CD4-positive, alpha-beta T cell treated with Interleukin-4 for 1 hour (primary cell): ENCODE results near the gene FMOD.
A peak's percentile ranks its signal among the peaks of the same experiment; 100 is the strongest.
"Not testable (repeated sequence)": the region's sequence is repeated elsewhere in the genome, so short reads cannot be mapped to it uniquely, and the experiment has no call there.

ENCODE experiments used
- DNase-seq, 2 donors: peaks; one replicate each; pipeline ENCODE4 v3.0.0-alpha.2; 2020 to 2022

Gene FMOD

DNA sequence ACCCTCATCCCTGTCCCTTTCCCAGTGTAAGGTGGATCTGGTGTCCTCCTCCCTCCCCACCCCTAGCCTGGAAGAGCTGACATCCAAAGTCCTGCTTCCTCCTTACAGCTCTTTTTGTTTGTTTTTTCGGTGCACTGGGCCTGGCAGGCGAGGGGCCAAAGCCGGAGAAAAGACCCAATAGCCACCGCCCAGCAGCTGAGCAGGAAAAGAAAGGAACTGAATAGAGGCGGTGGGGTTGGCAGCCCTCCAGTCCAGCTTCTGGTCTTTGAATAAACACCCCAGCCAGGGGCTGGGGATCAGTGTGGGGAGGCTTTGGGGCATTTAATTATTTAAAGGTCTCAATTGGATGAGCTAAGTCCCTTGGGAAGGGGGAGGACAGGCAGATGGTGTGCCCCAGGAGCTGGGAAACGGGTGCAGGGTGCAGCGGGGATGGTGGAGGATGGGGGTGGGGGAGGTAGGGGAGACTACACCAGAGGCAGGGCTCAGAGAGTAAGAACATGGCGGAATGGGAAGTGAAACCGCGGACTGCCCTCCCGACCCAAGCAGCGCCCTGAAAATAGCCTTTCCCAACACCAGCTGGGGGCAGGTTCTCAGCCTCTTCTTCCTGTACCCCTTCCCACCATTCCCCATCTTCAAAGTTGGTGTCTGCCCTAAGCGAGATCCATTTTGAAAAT, 25.4 kb downstream of the FMOD start:
- peak in 1 of 2 donors; percentile 63 for DNase-seq

DNA sequence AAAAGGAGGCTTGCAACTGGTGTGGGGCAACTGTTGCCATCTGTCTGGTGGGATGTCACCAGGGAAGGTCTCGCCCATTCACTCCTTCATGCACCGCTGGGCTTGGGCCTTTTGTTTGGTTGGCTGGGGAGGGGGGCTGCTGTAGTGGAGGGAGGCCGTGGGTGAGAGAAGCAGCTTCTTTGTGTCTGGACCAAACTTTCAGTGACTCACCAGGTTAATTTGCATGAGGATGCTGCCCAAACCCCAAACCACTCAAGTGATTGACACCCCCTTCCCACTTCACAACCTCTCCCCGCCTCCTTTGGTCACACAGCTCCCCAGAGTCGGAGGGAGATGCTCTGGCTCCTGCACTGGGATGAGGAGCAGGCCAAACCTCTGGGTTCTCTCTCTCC, 25.9 kb downstream of the FMOD start:
- DNase-seq, result peak; percentile 70 to 74

DNA sequence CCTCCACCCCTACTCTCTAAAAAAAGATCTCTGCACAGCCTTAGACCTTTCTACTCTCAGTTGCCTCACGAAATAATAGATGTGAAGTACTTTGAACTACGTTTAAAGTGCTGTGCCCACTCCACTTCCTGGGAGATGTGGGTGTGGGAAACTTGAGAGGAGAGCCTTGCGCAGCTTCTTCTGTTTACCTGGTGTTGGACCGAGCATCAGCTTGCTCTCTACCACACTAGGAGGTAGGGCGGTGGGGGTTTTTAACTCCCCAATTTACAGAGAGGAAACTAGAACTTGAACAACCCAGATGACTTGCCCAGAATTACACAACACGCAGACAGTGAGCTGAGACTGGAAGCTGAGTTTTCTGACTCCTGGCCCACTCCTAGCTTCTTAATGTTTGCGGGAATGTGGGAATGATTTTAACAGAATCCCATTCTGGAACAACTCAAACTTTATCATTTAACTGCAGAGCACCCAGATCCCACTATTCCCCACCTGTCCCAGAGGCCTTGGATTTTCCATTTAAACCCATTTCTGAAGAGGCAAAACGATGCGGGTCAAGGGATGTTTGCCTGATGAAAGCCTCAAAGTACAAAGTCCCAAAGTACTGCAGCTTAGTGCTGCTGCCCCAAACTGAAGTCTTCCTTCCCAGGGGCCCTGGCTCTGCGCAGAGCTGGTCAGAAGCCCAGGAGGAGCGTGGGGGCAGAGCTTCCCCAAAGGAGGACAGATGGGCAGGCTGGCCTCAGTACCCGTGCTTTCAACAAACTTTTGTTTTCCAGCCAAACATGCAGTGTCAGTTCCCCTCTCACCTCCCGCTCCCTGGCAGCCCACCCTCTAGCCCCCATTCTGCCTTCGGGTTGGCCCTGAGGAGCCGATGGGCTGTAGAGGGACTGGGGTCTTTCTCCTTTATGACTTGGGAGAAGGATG, 26.6 kb downstream of the FMOD start:
- DNase-seq, result peak; percentile 73 to 77

DNA sequence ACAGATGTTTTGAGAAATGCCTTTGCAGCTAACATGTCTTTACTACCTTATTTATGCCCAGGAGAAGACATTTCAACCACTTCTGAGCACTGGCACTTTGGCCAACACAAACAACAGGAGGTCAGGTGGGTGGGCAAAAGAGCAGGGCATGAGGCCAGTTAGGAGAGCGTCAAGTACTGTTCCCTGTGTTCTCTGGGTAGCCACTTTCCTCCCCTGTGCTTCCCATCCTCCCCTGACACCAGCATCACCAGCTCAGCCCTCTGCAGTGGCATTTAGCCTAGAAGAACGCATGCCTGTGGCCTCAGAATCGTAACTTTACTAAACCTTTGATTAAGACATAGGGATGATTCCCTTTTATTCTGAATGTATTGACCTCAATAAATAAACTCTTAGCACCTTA, 27.3 kb downstream of the FMOD start:
- no peak for DNase-seq

DNA sequence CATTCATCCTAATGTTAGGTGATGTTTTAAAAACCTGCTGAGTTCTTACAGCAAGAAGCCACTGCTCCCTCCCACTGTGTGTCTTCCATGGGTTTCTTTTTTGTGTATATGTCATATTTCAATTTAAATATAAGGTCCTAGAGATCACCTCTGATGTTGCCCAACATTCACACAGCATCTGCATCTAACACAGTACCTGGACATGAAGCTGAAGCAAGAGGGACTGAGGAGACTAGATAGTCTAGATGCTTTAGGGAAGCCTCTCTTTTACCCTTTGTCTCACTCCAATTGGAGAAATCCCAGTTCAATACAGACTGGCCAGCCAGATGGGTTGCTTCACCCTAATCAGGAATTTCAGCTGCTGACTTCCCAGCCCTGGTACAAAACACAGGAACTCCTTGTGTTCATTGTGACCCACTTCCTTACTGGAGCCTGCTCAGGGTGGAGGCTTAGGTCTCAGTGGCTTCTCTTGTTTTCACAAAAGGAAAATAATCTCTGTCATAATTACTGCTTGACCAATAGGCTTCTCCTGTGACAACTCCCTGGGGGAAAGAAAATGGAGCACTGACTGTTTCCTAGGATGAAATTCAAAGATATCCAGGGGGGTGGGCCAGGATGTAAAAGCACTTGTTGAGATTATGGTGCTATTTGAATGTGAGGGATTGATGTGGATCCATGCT, 28.3 kb downstream of the FMOD start:
- DNase-seq, result no peak

DNA sequence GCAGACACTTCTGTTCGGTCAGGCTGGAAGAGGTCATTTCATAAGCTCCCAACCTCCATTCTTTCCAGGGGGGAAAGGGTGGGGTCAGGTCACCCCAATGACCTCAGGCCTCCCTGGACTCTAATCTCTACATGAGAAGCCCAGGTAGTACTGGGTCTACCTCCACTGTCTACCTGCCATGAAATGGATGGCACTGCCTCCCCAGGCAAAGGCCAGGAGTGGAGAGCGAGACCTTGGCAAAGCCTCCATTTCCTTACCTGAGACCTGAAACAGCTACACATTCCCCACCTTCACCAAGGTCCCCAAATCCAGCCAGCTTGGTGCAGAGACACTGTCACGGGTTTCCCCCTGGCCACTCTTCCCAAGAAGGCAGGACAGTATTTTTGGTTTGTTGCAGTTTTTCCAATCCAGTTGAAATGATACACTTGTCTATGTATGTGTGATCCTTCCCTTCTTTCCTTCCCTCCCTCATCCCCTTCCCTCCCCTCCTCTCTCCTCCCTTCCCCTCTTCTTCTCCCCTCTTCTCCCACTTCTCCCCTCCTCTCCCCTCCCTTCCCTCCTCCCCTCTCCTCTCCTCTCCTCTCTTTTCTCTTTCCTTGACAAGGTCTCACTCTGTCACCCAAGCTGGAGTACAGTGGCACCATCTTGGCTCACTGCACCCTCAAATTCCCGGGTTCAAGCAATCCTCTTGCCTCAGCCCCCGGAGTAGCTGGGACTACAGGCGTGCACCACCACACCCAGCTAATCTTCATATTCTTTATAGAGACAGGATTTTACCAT, 29.5 kb downstream of the FMOD start:
- DNase-seq, result no peak

DNA sequence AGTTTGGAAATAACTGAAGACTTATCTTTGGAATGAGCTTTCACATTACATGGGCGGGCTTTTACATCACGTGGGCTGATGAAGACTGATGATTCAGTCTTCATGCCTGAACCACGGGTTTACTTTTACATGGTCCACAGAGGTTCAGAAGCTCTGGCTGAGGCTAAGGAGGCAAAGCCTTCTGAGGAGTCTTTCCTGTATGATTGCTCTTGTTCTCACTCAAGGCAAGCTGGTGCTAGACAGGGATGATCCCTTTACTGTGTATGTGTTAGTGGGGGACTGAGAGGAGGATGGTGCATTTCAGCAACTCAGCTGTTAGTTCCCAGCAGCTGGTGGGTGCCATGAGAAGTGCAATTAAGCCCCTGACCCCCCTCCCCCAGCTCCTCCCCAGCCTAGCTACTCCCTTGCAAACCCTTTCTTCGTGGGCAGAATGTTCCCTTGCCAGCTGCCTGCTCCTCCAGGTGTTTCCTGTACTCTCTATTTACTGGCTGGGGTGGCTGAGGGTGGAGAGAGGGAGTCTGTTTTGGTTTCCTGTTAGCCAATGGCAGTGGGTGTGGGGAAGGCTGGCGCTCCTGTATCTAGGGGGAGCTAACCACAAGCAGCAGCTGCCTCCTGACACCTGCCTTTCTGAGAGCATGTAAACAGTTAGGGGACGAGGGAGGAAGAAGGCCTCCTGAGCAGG, 30.2 kb downstream of the FMOD start:
- DNase-seq, result peak; percentile 83 to 84

DNA sequence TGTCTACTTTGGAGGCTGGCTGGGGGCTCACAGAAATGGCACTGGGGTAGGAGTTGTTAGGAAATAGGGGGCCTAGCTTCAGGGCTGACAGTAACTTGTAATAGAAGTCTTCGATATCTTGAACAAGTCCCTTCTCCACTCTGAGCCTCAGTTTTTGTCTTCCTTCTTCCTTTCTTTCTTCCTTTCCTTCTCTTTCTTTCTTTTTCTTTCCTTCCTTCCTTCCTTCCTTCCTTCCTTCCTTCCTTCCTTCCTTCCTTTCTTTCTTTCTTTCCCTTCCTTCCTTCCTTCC, 32.7 kb downstream of the FMOD start:
- DNase-seq, result no peak

DNA sequence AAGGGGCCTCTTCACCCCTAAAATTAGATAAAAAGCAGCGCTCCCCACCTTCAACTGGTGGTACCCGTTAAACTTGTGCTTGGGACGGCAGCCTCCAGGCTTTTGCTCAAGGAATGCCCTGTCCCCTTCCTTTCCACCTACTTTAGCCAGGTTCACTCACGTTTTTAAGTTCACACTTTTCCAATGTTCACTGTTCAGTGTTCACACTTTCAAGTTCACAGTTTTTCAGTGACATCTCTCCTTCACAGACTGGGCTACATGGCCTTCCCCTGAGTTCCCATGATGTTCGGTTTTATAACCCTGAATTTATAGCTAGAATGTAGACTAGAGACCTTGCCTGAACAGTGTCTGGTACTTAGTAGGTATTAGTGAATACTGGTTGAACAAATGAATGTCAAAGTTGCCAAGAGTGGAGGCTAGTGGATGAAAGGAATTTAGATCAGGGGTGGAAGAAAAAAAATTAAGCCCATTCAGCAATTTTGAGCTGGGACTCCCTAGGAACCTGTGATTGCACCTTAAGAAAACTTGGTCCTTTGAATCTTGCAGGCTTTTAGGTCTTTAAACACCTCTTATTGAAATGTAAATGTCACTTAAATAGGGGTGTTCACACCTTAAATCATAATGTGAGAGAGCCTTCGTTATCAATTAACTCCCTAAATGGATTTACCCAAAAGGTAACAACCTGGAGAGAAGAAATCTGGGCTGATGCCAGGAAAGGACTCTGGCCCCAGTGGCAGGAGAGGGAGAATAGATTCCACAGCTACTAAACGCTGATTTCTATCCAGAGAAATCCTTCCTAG, 33.3 kb downstream of the FMOD start:
- DNase-seq, result no peak

DNA sequence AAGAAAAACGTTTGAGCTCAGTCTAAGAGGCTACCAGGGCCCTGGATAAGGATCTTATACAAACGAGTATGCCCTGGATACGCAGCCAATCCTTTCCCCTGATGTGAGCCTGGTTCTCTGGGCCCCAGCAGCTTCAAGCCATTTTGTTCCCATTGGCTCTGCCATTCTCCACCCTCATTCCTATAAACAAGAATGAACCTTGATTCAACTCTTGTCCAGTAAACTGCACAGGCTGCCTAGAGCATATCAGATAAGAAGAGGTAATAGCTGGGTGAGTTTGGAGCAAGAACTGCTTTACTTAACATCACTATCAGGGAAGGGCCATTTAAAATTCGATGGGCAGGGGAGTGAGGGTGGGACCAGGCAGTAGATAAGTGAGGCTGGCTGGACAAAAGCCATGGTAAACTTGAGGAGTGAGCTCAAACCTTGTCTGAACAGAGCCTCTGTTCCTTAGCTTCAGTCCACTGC, 34.3 kb downstream of the FMOD start:
- DNase-seq, result no peak

DNA sequence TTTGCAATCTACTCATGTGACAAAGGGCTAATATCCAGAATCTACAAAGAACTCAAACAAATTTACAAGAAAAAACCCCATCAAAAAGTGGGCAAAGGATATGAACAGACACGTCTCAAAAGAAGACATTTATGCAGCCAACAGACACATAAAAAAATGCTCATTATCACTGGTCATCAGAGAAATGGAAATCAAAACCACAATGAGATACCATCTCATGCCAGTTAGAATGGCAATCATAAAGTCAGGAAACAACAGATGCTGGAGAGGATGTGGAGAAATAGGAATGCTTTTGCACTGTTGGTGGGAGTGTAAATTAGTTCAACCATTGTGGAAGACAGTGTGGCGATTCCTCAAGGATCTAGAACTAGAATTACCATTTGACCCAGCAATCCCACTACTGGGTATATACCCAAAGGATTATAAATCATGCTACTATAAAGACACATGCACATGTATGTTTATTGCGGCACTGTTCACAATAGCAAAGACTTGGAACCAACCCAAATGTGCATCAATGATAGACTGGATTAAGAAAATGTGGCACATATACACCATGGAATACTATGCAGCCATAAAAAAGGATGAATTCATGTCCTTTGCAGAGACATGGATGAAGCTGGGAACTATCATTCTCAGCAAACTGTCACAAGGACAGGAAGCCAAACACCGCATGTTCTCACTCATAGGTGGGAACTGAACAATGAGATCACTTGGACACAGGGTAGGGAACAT, 36.7 kb downstream of the FMOD start:
- DNase-seq, result not testable (repeated sequence)

DNA sequence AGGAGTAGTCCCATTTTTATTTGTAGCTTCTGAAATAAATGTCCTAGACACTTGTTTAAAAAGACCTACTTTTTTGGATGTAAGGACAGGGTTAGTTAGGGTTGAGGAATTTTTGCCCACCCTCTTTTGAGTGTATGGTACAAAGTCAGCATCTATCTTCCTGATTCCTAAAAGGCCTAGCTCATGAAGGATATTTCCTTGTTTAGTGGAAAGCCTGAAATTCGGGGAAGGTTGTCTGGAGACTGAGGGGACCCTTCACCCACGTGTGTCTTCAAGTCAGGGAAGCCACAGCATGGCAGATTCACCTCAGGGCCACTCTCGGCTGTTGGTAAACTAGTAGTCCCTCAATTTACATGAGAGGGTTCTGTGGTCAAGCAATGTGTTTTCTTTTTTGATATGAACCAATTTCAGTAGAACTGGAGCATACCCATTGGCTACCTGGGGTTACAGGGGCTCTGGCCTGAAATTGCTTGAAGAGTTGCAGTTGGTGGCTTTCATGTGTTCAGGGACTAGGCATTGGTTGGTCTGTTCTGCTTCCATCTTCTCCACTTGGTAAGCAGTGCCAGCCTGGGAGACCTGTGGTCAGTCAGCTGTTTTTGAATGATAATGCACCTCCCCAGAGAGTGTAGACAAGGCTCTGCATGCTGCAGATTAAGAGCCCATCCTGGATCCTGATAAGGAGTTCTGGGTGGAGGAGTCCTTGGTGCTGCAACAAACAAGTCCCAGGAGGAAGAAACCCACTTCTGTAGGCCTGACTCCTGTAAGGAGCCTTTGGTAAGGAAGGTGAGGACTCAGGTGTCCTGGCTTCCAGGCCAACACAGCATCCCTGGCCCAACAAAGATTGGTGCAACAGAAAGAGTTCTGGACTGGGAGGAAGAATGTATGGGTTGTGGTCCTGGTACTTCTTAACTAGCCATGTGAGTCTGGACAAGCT, 39.3 kb downstream of the FMOD start:
- DNase-seq, result peak in 1 of 2 donors; percentile 53

DNA sequence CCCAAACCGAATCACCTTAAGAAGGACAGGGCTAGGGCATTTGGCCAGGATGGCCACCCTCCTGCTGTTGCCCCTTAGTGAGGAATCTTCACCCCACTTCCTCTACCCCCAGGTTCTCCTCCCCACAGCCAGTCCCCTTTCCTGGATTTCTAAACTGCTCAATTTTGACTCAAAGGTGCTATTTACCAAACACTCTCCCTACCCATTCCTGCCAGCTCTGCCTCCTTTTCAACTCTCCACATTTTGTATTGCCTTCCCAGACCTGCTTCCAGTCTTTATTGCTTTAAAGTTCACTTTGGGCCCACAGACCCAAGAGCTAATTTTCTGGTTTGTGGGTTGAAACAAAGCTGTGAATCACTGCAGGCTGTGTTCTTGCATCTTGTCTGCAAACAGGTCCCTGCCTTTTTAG, 42.0 kb downstream of the FMOD start:
- DNase-seq, result peak; percentile 48 to 66

DNA sequence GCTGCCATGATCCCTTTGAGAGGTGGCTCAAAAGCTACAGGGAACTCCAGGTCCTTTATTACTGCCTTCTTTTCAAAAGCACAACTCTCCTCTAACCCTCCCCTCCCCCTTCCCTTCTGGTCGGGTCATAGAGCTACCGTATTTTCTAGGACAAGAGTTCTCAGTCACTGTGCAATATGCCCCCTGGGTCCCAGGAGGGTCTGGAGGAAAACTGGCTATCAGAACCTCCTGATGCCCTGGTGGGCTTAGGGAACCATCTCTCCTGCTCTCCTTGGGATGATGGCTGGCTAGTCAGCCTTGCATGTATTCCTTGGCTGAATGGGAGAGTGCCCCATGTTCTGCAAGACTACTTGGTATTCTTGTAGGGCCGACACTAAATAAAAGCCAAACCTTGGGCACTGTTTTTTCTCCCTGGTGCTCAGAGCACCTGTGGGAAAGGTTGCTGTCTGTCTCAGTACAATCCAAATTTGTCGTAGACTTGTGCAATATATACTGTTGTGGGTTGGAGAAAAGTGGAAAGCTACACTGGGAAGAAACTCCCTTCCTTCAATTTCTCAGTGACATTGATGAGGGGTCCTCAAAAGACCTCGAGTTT, 42.5 kb downstream of the FMOD start:
- peak; percentile 38 to 47 for DNase-seq

DNA sequence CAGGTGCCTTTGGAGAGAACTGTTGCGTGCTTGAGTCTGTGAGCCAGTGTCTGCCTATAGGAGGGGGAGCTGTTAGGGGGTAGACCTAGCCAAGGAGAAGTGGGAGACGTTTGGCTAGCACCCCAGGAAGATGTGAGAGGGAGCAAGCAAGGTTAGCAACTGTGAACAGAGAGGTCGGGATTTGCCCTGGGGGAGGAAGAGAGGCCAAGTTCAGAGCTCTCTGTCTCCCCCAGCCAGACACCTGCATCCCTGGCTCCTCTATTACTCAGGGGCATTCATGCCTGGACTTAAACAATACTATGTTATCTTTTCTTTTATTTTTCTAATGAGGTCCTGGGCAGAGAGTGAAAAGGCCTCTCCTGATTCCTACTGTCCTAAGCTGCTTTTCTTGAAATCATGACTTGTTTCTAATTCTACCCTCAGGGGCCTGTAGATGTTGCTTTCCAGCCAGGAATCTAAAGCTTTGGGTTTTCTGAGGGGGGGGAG, 43.2 kb downstream of the FMOD start:
- peak in 1 of 2 donors; percentile 49 for DNase-seq

DNA sequence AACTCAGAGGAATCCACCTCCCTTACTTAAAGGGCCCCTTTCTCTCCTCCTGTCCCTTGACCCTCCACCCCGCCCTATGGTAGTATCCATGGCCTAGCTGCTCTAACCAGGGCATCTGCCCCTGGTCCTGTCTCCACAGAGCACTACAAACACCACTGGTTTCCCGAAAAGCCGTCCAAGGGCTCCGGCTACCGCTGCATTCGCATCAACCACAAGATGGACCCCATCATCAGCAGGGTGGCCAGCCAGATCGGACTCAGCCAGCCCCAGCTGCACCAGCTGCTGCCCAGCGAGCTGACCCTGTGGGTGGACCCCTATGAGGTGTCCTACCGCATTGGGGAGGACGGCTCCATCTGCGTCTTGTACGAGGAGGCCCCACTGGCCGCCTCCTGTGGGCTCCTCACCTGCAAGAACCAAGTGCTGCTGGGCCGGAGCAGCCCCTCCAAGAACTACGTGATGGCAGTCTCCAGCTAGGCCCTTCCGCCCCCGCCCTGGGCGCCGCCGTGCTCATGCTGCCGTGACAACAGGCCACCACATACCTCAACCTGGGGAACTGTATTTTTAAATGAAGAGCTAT, 43.9 kb downstream of the FMOD start:
- DNase-seq, result peak; percentile 48 to 63

DNA sequence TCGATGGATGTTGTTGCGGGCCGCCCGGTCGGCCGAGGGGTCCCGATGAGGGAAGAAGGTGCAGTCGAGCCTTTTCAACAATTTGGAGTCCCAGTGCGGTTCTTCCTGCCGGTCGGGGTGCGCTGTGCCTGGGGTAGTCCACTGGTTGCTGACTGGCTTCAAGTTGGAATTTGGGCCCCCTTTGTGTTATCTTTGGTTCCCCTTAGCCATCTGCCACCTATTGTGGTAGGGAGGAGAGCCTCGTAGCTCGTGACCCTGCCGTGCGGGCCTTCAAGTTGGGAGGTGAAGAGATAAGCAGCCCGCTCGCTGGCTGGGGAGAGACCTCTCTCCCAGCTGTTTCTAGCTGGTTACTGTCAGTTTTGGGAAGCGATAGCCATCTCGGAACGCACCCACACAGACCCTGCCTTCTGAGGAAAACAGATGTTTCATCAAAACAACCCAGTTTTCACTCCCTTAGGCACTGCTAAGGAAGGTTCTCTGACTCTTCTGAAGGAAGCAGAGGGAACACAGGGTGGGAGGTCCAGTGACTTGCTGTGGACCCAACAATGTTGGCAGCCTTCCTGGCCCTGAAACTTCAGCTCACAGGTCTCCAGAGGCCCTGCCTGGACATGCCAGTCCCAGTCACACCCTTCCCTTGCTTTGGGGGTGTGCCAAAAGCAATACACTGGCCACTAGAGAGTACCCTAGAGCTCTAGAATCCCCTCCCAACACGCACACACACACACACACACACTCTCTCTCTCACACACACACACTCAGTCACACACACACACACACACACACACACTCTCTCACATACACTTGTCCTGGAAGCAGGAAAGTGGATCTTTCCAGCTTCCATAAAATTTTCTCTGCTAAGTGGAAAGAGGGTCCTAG, 44.6 kb downstream of the FMOD start:
- DNase-seq, result peak; percentile 66 to 71

DNA sequence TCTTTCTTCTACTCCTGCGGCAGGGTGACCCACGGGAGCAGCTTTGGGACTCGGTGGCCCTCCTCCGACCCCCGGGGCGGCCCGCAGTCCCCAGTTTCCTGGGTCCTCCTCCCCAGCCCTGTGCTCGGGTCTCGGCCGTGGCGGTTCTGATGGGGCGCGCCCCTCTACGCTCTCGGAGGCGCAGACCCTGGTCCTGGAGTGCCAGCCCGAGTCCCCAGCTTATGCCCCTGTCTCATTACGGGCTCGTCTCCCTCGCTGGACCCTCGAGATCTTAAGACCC, 45.2 kb downstream of the FMOD start:
- no peak for DNase-seq
